Measurements from ENCODE around the gene MYEF2.

Gene MYEF2

GRCh38 chr15:48185529-48185928 lies 7.4 kb upstream of the MYEF2 start:
- no peak overlapping the region for H3K4me2 ChIP-seq (ENCODE audit: low read length)
- H4K5ac ChIP-seq (ENCODE audit: low read length) = no peak overlapping the region
- no peak overlapping the region for H4K8ac ChIP-seq (ENCODE audit: low read depth, low read length)
- H2BK5ac ChIP-seq (ENCODE audit: low read length) = no peak overlapping the region
- no peaks in the 10 kb centered on the region for H3K4me1 ChIP-seq (ENCODE audit: control insufficient read depth, low read depth, low read length)
- no peak overlapping the region for H3K9ac ChIP-seq (ENCODE audit: low read length)
- no peak overlapping the region for H3K18ac ChIP-seq (ENCODE audit: low read length)
- H2AK5ac ChIP-seq (ENCODE audit: low read length) = no peak overlapping the region
- H3K4me3 ChIP-seq (ENCODE audit: low read length) = no peak overlapping the region
- no peak overlapping the region for H2BK15ac ChIP-seq (replicated peaks; ENCODE audit: low read depth)
- H3K27me3 ChIP-seq (ENCODE audit: insufficient read depth, low read length, poor library complexity) = no peaks in the 10 kb centered on the region
- H3K27ac ChIP-seq (ENCODE audit: low read depth, low read length) = no peak overlapping the region
- no peak overlapping the region for H3K56ac ChIP-seq (ENCODE audit: low read length)
- DNase-seq = no peak
- no peaks in the 10 kb centered on the region for H3K79me1 ChIP-seq (ENCODE audit: low read length)
- 100% methylated on average over 1 of the region's 3 CpGs for WGBS (ENCODE audit: extremely low coverage, insufficient coverage, low lambda C conversion rate)
- no peaks in the 10 kb centered on the region for H3K79me2 ChIP-seq (ENCODE audit: control insufficient read depth, insufficient read depth, low read length)
- no peak overlapping the region for H3K4ac ChIP-seq (ENCODE audit: low read depth, low read length)
- no peaks in the 10 kb centered on the region for H3K36me3 ChIP-seq (ENCODE audit: control insufficient read depth, insufficient read depth, low read length)
- no peak overlapping the region for H2BK120ac ChIP-seq (ENCODE audit: low read depth, low read length)
- no peak overlapping the region for H3K23ac ChIP-seq (ENCODE audit: low read length)

GRCh38 chr15:48182749-48183148 lies 4.7 kb upstream of the MYEF2 start:
- H2BK5ac ChIP-seq (ENCODE audit: low read length) = no peak overlapping the region
- H3K9ac ChIP-seq (ENCODE audit: low read length) = no peak overlapping the region
- H3K23ac ChIP-seq (ENCODE audit: low read length) = no peak overlapping the region
- no peak overlapping the region for H3K18ac ChIP-seq (ENCODE audit: low read length)
- no peaks in the 10 kb centered on the region for H3K4me1 ChIP-seq (ENCODE audit: control insufficient read depth, low read depth, low read length)
- no peak overlapping the region for H3K4ac ChIP-seq (ENCODE audit: low read depth, low read length)
- H3K4me3 ChIP-seq (ENCODE audit: low read length) = no peak overlapping the region
- H3K4me2 ChIP-seq (ENCODE audit: low read length) = no peak overlapping the region
- no peaks in the 10 kb centered on the region for H3K36me3 ChIP-seq (ENCODE audit: control insufficient read depth, insufficient read depth, low read length)
- no peak overlapping the region for H3K27ac ChIP-seq (ENCODE audit: low read depth, low read length)
- H3K79me2 ChIP-seq (ENCODE audit: control insufficient read depth, insufficient read depth, low read length) = no peaks in the 10 kb centered on the region
- H2BK15ac ChIP-seq (replicated peaks; ENCODE audit: low read depth) = no peak overlapping the region
- WGBS (ENCODE audit: extremely low coverage, insufficient coverage, low lambda C conversion rate) = no CpG with 5 or more reads among the region's 2 CpGs
- no peaks in the 10 kb centered on the region for H3K27me3 ChIP-seq (ENCODE audit: insufficient read depth, low read length, poor library complexity)
- no peak overlapping the region for H2AK5ac ChIP-seq (ENCODE audit: low read length)
- H3K56ac ChIP-seq (ENCODE audit: low read length) = no peak overlapping the region
- H3K79me1 ChIP-seq (ENCODE audit: low read length) = no peaks in the 10 kb centered on the region
- H2BK120ac ChIP-seq (ENCODE audit: low read depth, low read length) = no peak overlapping the region
- H4K5ac ChIP-seq (ENCODE audit: low read length) = no peak overlapping the region
- no peak for DNase-seq
- no peak overlapping the region for H4K8ac ChIP-seq (ENCODE audit: low read depth, low read length)

GRCh38 chr15:48178648-48178931 lies 495 bp upstream of the MYEF2 start:
- H3K27ac ChIP-seq (ENCODE audit: low read depth, low read length) = no peak overlapping the region
- peak overlapping the region; percentile 33 for H3K4me2 ChIP-seq (ENCODE audit: low read length)
- H3K4me1 ChIP-seq (ENCODE audit: control insufficient read depth, low read depth, low read length) = no peaks in the 10 kb centered on the region
- no CpG with 5 or more reads among the region's 1 CpG for WGBS (ENCODE audit: extremely low coverage, insufficient coverage, low lambda C conversion rate)
- peaks cover 11% of the 10 kb centered on the region for H3K79me2 ChIP-seq (ENCODE audit: control insufficient read depth, insufficient read depth, low read length)
- peak overlapping the region; percentile 15 for H4K8ac ChIP-seq (ENCODE audit: low read depth, low read length)
- H3K79me1 ChIP-seq (ENCODE audit: low read length) = no peaks in the 10 kb centered on the region
- H3K18ac ChIP-seq (ENCODE audit: low read length) = peak overlapping the region; percentile 56
- no peak overlapping the region for H3K4ac ChIP-seq (ENCODE audit: low read depth, low read length)
- no peak overlapping the region for H4K5ac ChIP-seq (ENCODE audit: low read length)
- no peaks in the 10 kb centered on the region for H3K36me3 ChIP-seq (ENCODE audit: control insufficient read depth, insufficient read depth, low read length)
- H2BK120ac ChIP-seq (ENCODE audit: low read depth, low read length) = peak overlapping the region; percentile 68
- DNase-seq = no peak
- H3K27me3 ChIP-seq (ENCODE audit: insufficient read depth, low read length, poor library complexity) = no peaks in the 10 kb centered on the region
- H2BK15ac ChIP-seq (replicated peaks; ENCODE audit: low read depth) = no peak overlapping the region
- H2AK5ac ChIP-seq (ENCODE audit: low read length) = no peak overlapping the region
- no peak overlapping the region for H3K23ac ChIP-seq (ENCODE audit: low read length)
- peak overlapping the region; percentile 34 for H3K4me3 ChIP-seq (ENCODE audit: low read length)
- H3K9ac ChIP-seq (ENCODE audit: low read length) = peak overlapping the region; percentile 60
- no peak overlapping the region for H2BK5ac ChIP-seq (ENCODE audit: low read length)
- H3K56ac ChIP-seq (ENCODE audit: low read length) = peak overlapping the region; percentile 83

DNA sequence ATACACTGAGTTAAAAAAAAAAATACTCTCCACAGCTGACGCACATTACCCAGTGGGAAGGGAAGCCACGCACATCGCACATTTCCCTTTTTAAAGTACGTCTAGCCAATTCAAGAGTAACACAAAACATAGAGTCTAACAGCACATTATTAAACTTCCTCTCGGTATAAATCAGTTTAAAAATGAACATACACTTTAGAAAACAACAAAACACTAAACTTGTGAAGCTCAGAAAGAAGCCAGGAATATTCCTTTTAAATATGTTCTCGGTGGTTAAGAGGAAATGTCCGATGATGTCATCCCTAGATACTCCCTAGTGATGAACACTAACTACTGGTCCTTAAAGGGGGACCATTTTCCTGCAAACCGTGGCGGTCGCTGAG lies 721 bp downstream of the MYEF2 start:
- peak overlapping the region; percentile 43 for H3K4me2 ChIP-seq (ENCODE audit: low read length)
- peaks cover 16% of the 10 kb centered on the region for H3K79me2 ChIP-seq (ENCODE audit: control insufficient read depth, insufficient read depth, low read length)
- DNase-seq = peak; percentile 55
- no peak overlapping the region for H4K8ac ChIP-seq (ENCODE audit: low read depth, low read length)
- H2BK120ac ChIP-seq (ENCODE audit: low read depth, low read length) = peak overlapping the region; percentile 40
- H4K5ac ChIP-seq (ENCODE audit: low read length) = no peak overlapping the region
- no peak overlapping the region for H2BK15ac ChIP-seq (replicated peaks; ENCODE audit: low read depth)
- no peaks in the 10 kb centered on the region for H3K27me3 ChIP-seq (ENCODE audit: insufficient read depth, low read length, poor library complexity)
- no peaks in the 10 kb centered on the region for H3K36me3 ChIP-seq (ENCODE audit: control insufficient read depth, insufficient read depth, low read length)
- H3K23ac ChIP-seq (ENCODE audit: low read length) = no peak overlapping the region
- no peaks in the 10 kb centered on the region for H3K79me1 ChIP-seq (ENCODE audit: low read length)
- H3K4me3 ChIP-seq (ENCODE audit: low read length) = peak overlapping the region; percentile 61
- WGBS (ENCODE audit: extremely low coverage, insufficient coverage, low lambda C conversion rate) = no CpG with 5 or more reads among the region's 10 CpGs
- no peak overlapping the region for H3K27ac ChIP-seq (ENCODE audit: low read depth, low read length)
- no peaks in the 10 kb centered on the region for H3K4me1 ChIP-seq (ENCODE audit: control insufficient read depth, low read depth, low read length)
- peak overlapping the region; percentile 92 for H3K56ac ChIP-seq (ENCODE audit: low read length)
- H2AK5ac ChIP-seq (ENCODE audit: low read length) = no peak overlapping the region
- H3K9ac ChIP-seq (ENCODE audit: low read length) = peak overlapping the region; percentile 67
- H3K18ac ChIP-seq (ENCODE audit: low read length) = peak overlapping the region; percentile 13
- H3K4ac ChIP-seq (ENCODE audit: low read depth, low read length) = peak overlapping the region; percentile 48
- no peak overlapping the region for H2BK5ac ChIP-seq (ENCODE audit: low read length)

- H2BK5ac ChIP-seq (ENCODE audit: low read length) = no peak overlapping the region
- no peaks in the 10 kb centered on the region for H3K4me1 ChIP-seq (ENCODE audit: control insufficient read depth, low read depth, low read length)
- no peak overlapping the region for H3K27ac ChIP-seq (ENCODE audit: low read depth, low read length)
- H3K4me2 ChIP-seq (ENCODE audit: low read length) = no peak overlapping the region
- H3K4me3 ChIP-seq (ENCODE audit: low read length) = no peak overlapping the region
- WGBS (ENCODE audit: extremely low coverage, insufficient coverage, low lambda C conversion rate) = no CpG with 5 or more reads among the region's 2 CpGs
- H2BK15ac ChIP-seq (replicated peaks; ENCODE audit: low read depth) = no peak overlapping the region
- H3K79me2 ChIP-seq (ENCODE audit: control insufficient read depth, insufficient read depth, low read length) = peaks cover 16% of the 10 kb centered on the region
- no peak overlapping the region for H4K8ac ChIP-seq (ENCODE audit: low read depth, low read length)
- no peaks in the 10 kb centered on the region for H3K79me1 ChIP-seq (ENCODE audit: low read length)
- no peak overlapping the region for H3K23ac ChIP-seq (ENCODE audit: low read length)
- no peak overlapping the region for H4K5ac ChIP-seq (ENCODE audit: low read length)
- H2BK120ac ChIP-seq (ENCODE audit: low read depth, low read length) = no peak overlapping the region
- H3K56ac ChIP-seq (ENCODE audit: low read length) = no peak overlapping the region
- H3K18ac ChIP-seq (ENCODE audit: low read length) = no peak overlapping the region
- H3K4ac ChIP-seq (ENCODE audit: low read depth, low read length) = no peak overlapping the region
- no peak overlapping the region for H2AK5ac ChIP-seq (ENCODE audit: low read length)
- DNase-seq = no peak
- no peak overlapping the region for H3K9ac ChIP-seq (ENCODE audit: low read length)
- H3K27me3 ChIP-seq (ENCODE audit: insufficient read depth, low read length, poor library complexity) = no peaks in the 10 kb centered on the region
- H3K36me3 ChIP-seq (ENCODE audit: control insufficient read depth, insufficient read depth, low read length) = no peaks in the 10 kb centered on the region
Observed at GRCh38 chr15:48176957-48177356, 1.1 kb downstream of the MYEF2 start.

- no peak for DNase-seq
- no peak overlapping the region for H3K56ac ChIP-seq (ENCODE audit: low read length)
- no peak overlapping the region for H3K4me2 ChIP-seq (ENCODE audit: low read length)
- no peak overlapping the region for H2BK120ac ChIP-seq (ENCODE audit: low read depth, low read length)
- no peak overlapping the region for H3K4ac ChIP-seq (ENCODE audit: low read depth, low read length)
- no CpG with 5 or more reads among the region's 4 CpGs for WGBS (ENCODE audit: extremely low coverage, insufficient coverage, low lambda C conversion rate)
- no peak overlapping the region for H3K4me3 ChIP-seq (ENCODE audit: low read length)
- no peaks in the 10 kb centered on the region for H3K36me3 ChIP-seq (ENCODE audit: control insufficient read depth, insufficient read depth, low read length)
- H3K79me1 ChIP-seq (ENCODE audit: low read length) = no peaks in the 10 kb centered on the region
- H4K8ac ChIP-seq (ENCODE audit: low read depth, low read length) = no peak overlapping the region
- H2AK5ac ChIP-seq (ENCODE audit: low read length) = no peak overlapping the region
- H3K9ac ChIP-seq (ENCODE audit: low read length) = no peak overlapping the region
- no peak overlapping the region for H3K18ac ChIP-seq (ENCODE audit: low read length)
- H3K79me2 ChIP-seq (ENCODE audit: control insufficient read depth, insufficient read depth, low read length) = peaks cover 16% of the 10 kb centered on the region
- no peak overlapping the region for H4K5ac ChIP-seq (ENCODE audit: low read length)
- no peaks in the 10 kb centered on the region for H3K27me3 ChIP-seq (ENCODE audit: insufficient read depth, low read length, poor library complexity)
- H3K23ac ChIP-seq (ENCODE audit: low read length) = no peak overlapping the region
- no peak overlapping the region for H2BK15ac ChIP-seq (replicated peaks; ENCODE audit: low read depth)
- no peak overlapping the region for H3K27ac ChIP-seq (ENCODE audit: low read depth, low read length)
- no peaks in the 10 kb centered on the region for H3K4me1 ChIP-seq (ENCODE audit: control insufficient read depth, low read depth, low read length)
- H2BK5ac ChIP-seq (ENCODE audit: low read length) = no peak overlapping the region
Observed at GRCh38 chr15:48176112-48176511, 2.0 kb downstream of the MYEF2 start.
